ENCODE measurements around the gene LARP4B. TPM values are rescaled to one million over a fixed set of nuclear protein-coding genes. Genes with fewer than 3 reads are reported as not detected.

LARP4B gene
- total RNA-seq, 1 donor from 2014 or later: 45.1 TPM

- no peak for DNase-seq (ENCODE audit: low read depth)
Measured at GRCh38 chr10:787933-788651, 143.4 kb downstream of the LARP4B start.

- DNase-seq (ENCODE audit: low read depth): no peak
Measured at GRCh38 chr10:786633-787474, 144.7 kb downstream of the LARP4B start.

- DNase-seq (ENCODE audit: low read depth): no peak
Measured at GRCh38 chr10:785861-786214, 145.7 kb downstream of the LARP4B start.

GRCh38 chr10:785089-785860, 146.2 kb downstream of the LARP4B start:
- DNase-seq (ENCODE audit: low read depth): no peak

GRCh38 chr10:784403-785088, 147.0 kb downstream of the LARP4B start:
- DNase-seq (ENCODE audit: low read depth): peak; percentile 27

GRCh38 chr10:782751-783648, 148.5 kb downstream of the LARP4B start:
- no peak for DNase-seq (ENCODE audit: low read depth)

- DNase-seq (ENCODE audit: low read depth): no peak
Measured at GRCh38 chr10:780536-781524, 150.7 kb downstream of the LARP4B start.

GRCh38 chr10:778626-779330, 152.7 kb downstream of the LARP4B start:
- peak; percentile 79 for DNase-seq (ENCODE audit: low read depth)

GRCh38 chr10:777913-778479, 153.5 kb downstream of the LARP4B start:
- DNase-seq (ENCODE audit: low read depth): no peak

- no peak for DNase-seq (ENCODE audit: low read depth)
Measured at GRCh38 chr10:776772-777171, 154.7 kb downstream of the LARP4B start.

GRCh38 chr10:775245-776075, 156.0 kb downstream of the LARP4B start:
- peak; percentile 41 for DNase-seq (ENCODE audit: low read depth)

GRCh38 chr10:774661-775244, 156.8 kb downstream of the LARP4B start:
- DNase-seq (ENCODE audit: low read depth): no peak

- DNase-seq (ENCODE audit: low read depth): no peak
Measured at GRCh38 chr10:774223-774622, 157.3 kb downstream of the LARP4B start.

GRCh38 chr10:773562-774161, 157.8 kb downstream of the LARP4B start:
- no peak for DNase-seq (ENCODE audit: low read depth)

GRCh38 chr10:772227-772637, 159.3 kb downstream of the LARP4B start:
- no peak for DNase-seq (ENCODE audit: low read depth)

- no peak for DNase-seq (ENCODE audit: low read depth)
Measured at GRCh38 chr10:771647-772046, 159.9 kb downstream of the LARP4B start.

GRCh38 chr10:770975-771374, 160.5 kb downstream of the LARP4B start:
- no peak for DNase-seq (ENCODE audit: low read depth)

Data from renal cortical epithelial cell (primary cell).